Nephron progenitor cell (in vitro differentiated cells): Measurements from ENCODE around the gene STAT5B.

Experiments used
- DNase-seq: peaks from one replicate; pipeline ENCODE4 v3.0.0; 2021
- H3K27ac Mint-ChIP-seq: 2 replicates; pipeline ENCODE4 v1.8.0; 2021; ENCODE audit warnings: mild to moderate bottlenecking, moderate library complexity, mixed read lengths
- H3K27me3 Mint-ChIP-seq: 2 replicates; pipeline ENCODE4 v1.8.0; 2021; ENCODE audit warnings: mild to moderate bottlenecking, low read depth, mixed read lengths; ENCODE audit not compliant: poor library complexity
- H3K36me3 Mint-ChIP-seq: 2 replicates; pipeline ENCODE4 v1.8.0; 2021; ENCODE audit warnings: low read depth, mixed read lengths
- H3K4me1 Mint-ChIP-seq: 2 replicates; pipeline ENCODE4 v1.8.0; 2021; ENCODE audit warnings: mixed read lengths
- H3K4me3 Mint-ChIP-seq: 2 replicates; pipeline ENCODE4 v1.8.0; 2021; ENCODE audit warnings: mild to moderate bottlenecking, moderate library complexity, mixed read lengths
- H3K9me3 Mint-ChIP-seq: 2 replicates; pipeline ENCODE4 v1.8.0; 2021; ENCODE audit warnings: mild to moderate bottlenecking, moderate library complexity, mixed read lengths
- TF ChIP-seq, protein P1 (sequence below): fragments of 200-600 bp; sonication (generic); IDR thresholded peaks from 2 replicates; pipeline ENCODE4 v1.5.0; 2021; ENCODE audit warnings: antibody characterized with exemption

Gene STAT5B

GRCh38 chr17:42284024-42284369 is 7.8 kb upstream of the STAT5B start:
- no peak overlapping the region for H3K27ac Mint-ChIP-seq
- no peak for DNase-seq
- H3K4me3 Mint-ChIP-seq, result no peak overlapping the region
- TF ChIP-seq, protein P1, sequence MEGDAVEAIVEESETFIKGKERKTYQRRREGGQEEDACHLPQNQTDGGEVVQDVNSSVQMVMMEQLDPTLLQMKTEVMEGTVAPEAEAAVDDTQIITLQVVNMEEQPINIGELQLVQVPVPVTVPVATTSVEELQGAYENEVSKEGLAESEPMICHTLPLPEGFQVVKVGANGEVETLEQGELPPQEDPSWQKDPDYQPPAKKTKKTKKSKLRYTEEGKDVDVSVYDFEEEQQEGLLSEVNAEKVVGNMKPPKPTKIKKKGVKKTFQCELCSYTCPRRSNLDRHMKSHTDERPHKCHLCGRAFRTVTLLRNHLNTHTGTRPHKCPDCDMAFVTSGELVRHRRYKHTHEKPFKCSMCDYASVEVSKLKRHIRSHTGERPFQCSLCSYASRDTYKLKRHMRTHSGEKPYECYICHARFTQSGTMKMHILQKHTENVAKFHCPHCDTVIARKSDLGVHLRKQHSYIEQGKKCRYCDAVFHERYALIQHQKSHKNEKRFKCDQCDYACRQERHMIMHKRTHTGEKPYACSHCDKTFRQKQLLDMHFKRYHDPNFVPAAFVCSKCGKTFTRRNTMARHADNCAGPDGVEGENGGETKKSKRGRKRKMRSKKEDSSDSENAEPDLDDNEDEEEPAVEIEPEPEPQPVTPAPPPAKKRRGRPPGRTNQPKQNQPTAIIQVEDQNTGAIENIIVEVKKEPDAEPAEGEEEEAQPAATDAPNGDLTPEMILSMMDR, result no peak
- H3K27me3 Mint-ChIP-seq, result peaks cover 34% of the 10 kb centered on the region
- peaks cover 18% of the 10 kb centered on the region for H3K4me1 Mint-ChIP-seq
- H3K36me3 Mint-ChIP-seq, result no peaks in the 10 kb centered on the region
- H3K9me3 Mint-ChIP-seq, result no peaks in the 10 kb centered on the region

GRCh38 chr17:42283241-42284023 is 7.2 kb upstream of the STAT5B start:
- Mint-ChIP-seq H3K27ac (no peak overlapping the region), H3K27me3 (peaks cover 29% of the 10 kb centered on the region), H3K36me3 (no peaks in the 10 kb centered on the region), H3K9me3 (no peaks in the 10 kb centered on the region), H3K4me3 (no peak overlapping the region), H3K4me1 (peaks cover 18% of the 10 kb centered on the region)
- DNase-seq, result no peak
- TF ChIP-seq, protein P1, result no peak

DNA sequence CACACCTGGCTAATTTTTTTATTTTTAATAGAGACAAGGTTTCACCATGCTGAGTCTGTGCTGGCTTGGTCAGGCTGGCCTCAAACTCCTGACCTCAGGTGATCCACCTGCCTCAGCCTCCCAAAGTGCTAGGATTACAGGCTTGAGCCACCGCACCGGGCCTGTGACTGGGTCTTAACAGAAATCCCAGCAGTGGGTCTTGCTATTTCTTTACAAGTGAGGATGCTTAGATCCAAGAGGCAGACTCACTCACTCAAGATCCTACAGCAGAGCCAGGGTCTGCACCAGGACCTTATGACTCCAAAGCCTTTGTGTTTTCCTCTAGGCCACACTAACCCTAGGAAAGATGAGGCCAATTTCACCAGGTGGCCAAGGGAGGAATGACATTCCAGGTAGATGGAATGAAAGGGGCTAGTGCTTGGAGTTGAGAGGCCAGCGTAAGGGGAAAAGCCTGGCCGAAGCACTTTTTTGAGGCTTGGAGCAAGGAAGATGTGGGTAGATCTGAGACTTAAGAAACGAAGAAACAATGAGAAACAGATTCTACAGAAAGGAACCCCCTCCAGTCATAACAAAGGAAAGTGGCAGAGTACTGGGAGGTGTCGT is 6.4 kb upstream of the STAT5B start:
- H3K36me3 Mint-ChIP-seq, result no peaks in the 10 kb centered on the region
- no peak overlapping the region for H3K27ac Mint-ChIP-seq
- no peaks in the 10 kb centered on the region for H3K9me3 Mint-ChIP-seq
- no peak for DNase-seq
- peaks cover 25% of the 10 kb centered on the region for H3K27me3 Mint-ChIP-seq
- no peak overlapping the region for H3K4me3 Mint-ChIP-seq
- TF ChIP-seq, protein P1, result no peak
- H3K4me1 Mint-ChIP-seq, result peaks cover 20% of the 10 kb centered on the region

DNA sequence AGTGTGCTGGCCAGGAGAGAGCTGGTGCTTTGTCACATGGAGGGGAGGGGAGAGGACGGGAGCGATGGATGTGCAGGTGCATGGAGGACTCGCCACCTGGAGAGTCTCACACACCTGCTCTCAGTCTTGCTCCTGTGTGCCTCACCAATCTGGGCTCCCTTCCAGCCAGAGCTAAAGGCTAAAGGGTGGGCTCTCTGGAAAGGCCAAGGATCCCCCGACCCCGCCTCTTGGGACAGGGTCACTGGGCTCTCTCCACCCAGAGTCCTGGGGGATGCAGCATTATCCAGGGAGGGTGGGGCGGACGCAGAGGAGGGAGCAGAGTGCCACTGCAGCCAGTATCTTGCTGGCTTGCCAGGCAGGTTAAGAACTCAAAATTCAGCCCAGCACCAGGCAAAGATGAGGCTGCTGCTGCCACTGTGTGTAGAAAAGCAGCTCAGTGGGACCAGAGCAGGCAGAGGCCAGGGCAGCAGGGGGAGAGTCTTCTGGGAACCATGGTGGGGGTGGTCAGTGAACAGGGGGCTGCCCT is 5.4 kb upstream of the STAT5B start:
- no peak overlapping the region for H3K4me3 Mint-ChIP-seq

GRCh38 chr17:42279776-42280630 is 3.8 kb upstream of the STAT5B start:
- Mint-ChIP-seq H3K4me1 (peaks cover 25% of the 10 kb centered on the region), H3K4me3 (no peak overlapping the region), H3K36me3 (no peaks in the 10 kb centered on the region), H3K27me3 (peaks cover 17% of the 10 kb centered on the region), H3K27ac (no peak overlapping the region), H3K9me3 (no peaks in the 10 kb centered on the region)
- no peak for DNase-seq
- TF ChIP-seq, protein P1, result no peak

More for the DNA sequence above, 5.4 kb upstream of the STAT5B start:
- no peak overlapping the region for H3K27ac Mint-ChIP-seq
- peaks cover 18% of the 10 kb centered on the region for H3K4me1 Mint-ChIP-seq
- H3K27me3 Mint-ChIP-seq, result peaks cover 20% of the 10 kb centered on the region
- TF ChIP-seq, protein P1, result no peak
- no peaks in the 10 kb centered on the region for H3K9me3 Mint-ChIP-seq
- H3K36me3 Mint-ChIP-seq, result no peaks in the 10 kb centered on the region
- no peak for DNase-seq
